ENCODE measurements around the gene EXOC1L. TPM values are rescaled to one million over a fixed set of nuclear protein-coding genes. Genes with fewer than 3 reads are reported as not detected.

EXOC1L gene
- polyA plus RNA-seq, 3 donors: not detected

DNA sequence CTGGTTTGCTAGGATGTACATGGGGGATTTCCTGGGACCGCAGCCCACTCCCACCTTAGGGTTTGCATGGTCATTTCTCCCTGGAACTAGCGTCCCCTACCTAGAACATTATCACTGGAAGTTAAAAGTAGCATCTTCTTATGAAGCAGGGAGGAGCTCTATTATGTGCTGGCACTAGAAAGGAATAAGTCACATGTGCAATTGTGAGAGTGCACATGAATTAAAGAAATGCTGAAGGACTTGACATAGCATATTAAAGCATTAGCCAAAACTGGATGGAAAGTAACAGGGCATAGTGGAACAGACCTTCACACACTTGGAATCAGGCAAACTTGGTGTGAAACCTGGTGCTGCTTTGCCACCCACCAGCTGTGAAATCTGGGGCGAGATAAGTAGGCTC, 2.7 kb downstream of the EXOC1L start:
- H3K4me3 ChIP-seq (replicated peaks in 1 of 3; ENCODE audit: low read depth in 2 of 3, low read length in 3 of 3): no peak overlapping the region
- no CpG with 5 or more reads among the region's 3 CpGs for WGBS (ENCODE audit: insufficient coverage)
- Mint-ChIP-seq H3K36me3 (no peaks in the 10 kb centered on the region), H3K27ac (no peak overlapping the region), H3K4me3 (no peak overlapping the region), H3K4me1 (peaks cover 9% of the 10 kb centered on the region), H3K9me3 (peaks cover 0 to 2% (median 0%) of the 10 kb centered on the region in 7 donors), H3K27me3 (ENCODE audit: low read depth in 3 of 3) (peaks cover 5 to 15% (median 9%) of the 10 kb centered on the region in 3 donors)
- DNase-seq: no peak
- H3K27ac ChIP-seq (ENCODE audit: low read depth in 1 of 2, low read length in 2 of 2): no peak overlapping the region
- no peaks in the 10 kb centered on the region for H3K9me3 ChIP-seq (replicated peaks in 1 of 2; ENCODE audit: control insufficient read depth in 1 of 2, insufficient read depth in 1 of 2, low read length in 2 of 2)
- TF ChIP-seq, protein P1, sequence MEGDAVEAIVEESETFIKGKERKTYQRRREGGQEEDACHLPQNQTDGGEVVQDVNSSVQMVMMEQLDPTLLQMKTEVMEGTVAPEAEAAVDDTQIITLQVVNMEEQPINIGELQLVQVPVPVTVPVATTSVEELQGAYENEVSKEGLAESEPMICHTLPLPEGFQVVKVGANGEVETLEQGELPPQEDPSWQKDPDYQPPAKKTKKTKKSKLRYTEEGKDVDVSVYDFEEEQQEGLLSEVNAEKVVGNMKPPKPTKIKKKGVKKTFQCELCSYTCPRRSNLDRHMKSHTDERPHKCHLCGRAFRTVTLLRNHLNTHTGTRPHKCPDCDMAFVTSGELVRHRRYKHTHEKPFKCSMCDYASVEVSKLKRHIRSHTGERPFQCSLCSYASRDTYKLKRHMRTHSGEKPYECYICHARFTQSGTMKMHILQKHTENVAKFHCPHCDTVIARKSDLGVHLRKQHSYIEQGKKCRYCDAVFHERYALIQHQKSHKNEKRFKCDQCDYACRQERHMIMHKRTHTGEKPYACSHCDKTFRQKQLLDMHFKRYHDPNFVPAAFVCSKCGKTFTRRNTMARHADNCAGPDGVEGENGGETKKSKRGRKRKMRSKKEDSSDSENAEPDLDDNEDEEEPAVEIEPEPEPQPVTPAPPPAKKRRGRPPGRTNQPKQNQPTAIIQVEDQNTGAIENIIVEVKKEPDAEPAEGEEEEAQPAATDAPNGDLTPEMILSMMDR (IDR thresholded peaks at IDR 0.05): no peak
- intact Hi-C loops (cut with micrococcal nuclease): no loop called here
- H4K20me1 ChIP-seq (ENCODE audit: insufficient read depth, low read length): no peaks in the 10 kb centered on the region
- H2AFZ ChIP-seq (ENCODE audit: insufficient read depth, low read depth, low read length, poor library complexity, severe bottlenecking): no peak overlapping the region
- peaks cover 0 to 4% of the 10 kb centered on the region in 2 donors for H3K4me1 ChIP-seq (ENCODE audit: control insufficient read depth in 1 of 2, insufficient read depth in 2 of 2, low read length in 2 of 2)
- no peak overlapping the region for H3K4me2 ChIP-seq (replicated peaks; ENCODE audit: extremely low read depth, low read length, poor library complexity, severe bottlenecking)
- H3K27me3 ChIP-seq (ENCODE audit: control insufficient read depth in 2 of 2, insufficient read depth in 2 of 2, low read length in 2 of 2): peaks cover 0 to 5% of the 10 kb centered on the region in 2 donors
- no peak overlapping the region for H3K9ac ChIP-seq (ENCODE audit: insufficient read depth, low read length, poor library complexity, severe bottlenecking)
- H3K79me2 ChIP-seq (ENCODE audit: insufficient read depth, low read length): no peaks in the 10 kb centered on the region
- no peaks in the 10 kb centered on the region for H3K36me3 ChIP-seq (replicated peaks in 1 of 2; ENCODE audit: control insufficient read depth in 1 of 2, insufficient read depth in 2 of 2, low read length in 2 of 2)

DNA sequence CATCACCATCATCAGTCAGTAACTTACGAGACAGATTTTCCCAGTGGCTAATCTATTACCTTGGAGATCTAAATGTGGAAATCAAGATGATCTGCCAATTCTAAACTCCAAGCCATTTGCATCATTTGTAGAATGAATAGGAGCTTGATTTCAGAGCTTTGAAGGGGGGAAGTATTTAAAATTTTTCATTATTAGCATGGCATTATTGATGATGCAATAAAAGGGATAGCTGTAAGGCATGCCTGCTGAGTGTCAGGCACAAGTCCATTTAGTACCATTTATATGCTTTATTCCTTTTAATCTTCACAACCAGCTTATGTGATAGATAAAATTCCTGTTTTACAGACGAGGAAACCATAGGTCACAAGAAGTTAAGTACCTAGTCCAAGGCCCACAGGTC, 5.3 kb downstream of the EXOC1L start:
- TF ChIP-seq, protein P1 (IDR thresholded peaks at IDR 0.05): no peak
- no peak overlapping the region for H3K4me2 ChIP-seq (replicated peaks; ENCODE audit: extremely low read depth, low read length, poor library complexity, severe bottlenecking)
- WGBS (ENCODE audit: insufficient coverage): no CpG with 5 or more reads among the region's 2 CpGs
- no peak overlapping the region for H2AFZ ChIP-seq (ENCODE audit: insufficient read depth, low read depth, low read length, poor library complexity, severe bottlenecking)
- H3K4me3 ChIP-seq (replicated peaks in 1 of 3; ENCODE audit: low read depth in 2 of 3, low read length in 3 of 3): no peak overlapping the region
- H3K27ac ChIP-seq (ENCODE audit: low read depth in 1 of 2, low read length in 2 of 2): no peak overlapping the region
- H3K27ac Mint-ChIP-seq: no peak overlapping the region
- H3K79me2 ChIP-seq (ENCODE audit: insufficient read depth, low read length): no peaks in the 10 kb centered on the region
- peaks cover 0 to under 1% of the 10 kb centered on the region in 2 donors for H3K27me3 ChIP-seq (ENCODE audit: control insufficient read depth in 2 of 2, insufficient read depth in 2 of 2, low read length in 2 of 2)
- no peaks in the 10 kb centered on the region for H4K20me1 ChIP-seq (ENCODE audit: insufficient read depth, low read length)
- H3K4me3 Mint-ChIP-seq: no peak overlapping the region
- intact Hi-C loops (cut with micrococcal nuclease): no loop called here
- peaks cover 0 to 2% (median 0%) of the 10 kb centered on the region in 7 donors for H3K9me3 Mint-ChIP-seq
- H3K36me3 ChIP-seq (replicated peaks in 1 of 2; ENCODE audit: control insufficient read depth in 1 of 2, insufficient read depth in 2 of 2, low read length in 2 of 2): no peaks in the 10 kb centered on the region
- no peaks in the 10 kb centered on the region for H3K9me3 ChIP-seq (replicated peaks in 1 of 2; ENCODE audit: control insufficient read depth in 1 of 2, insufficient read depth in 1 of 2, low read length in 2 of 2)
- H3K36me3 Mint-ChIP-seq: no peaks in the 10 kb centered on the region
- no peak for DNase-seq
- H3K4me1 Mint-ChIP-seq: peaks cover 5% of the 10 kb centered on the region
- peaks cover 0 to under 1% of the 10 kb centered on the region in 2 donors for H3K4me1 ChIP-seq (ENCODE audit: control insufficient read depth in 1 of 2, insufficient read depth in 2 of 2, low read length in 2 of 2)
- H3K27me3 Mint-ChIP-seq (ENCODE audit: low read depth in 3 of 3): peaks cover 0 to 8% (median 4%) of the 10 kb centered on the region in 3 donors
- no peak overlapping the region for H3K9ac ChIP-seq (ENCODE audit: insufficient read depth, low read length, poor library complexity, severe bottlenecking)

All from CD14-positive monocyte (primary cell).